A673 (cell line): ENCODE results near the gene RBAK.
"Not testable (repeated sequence)": the region's sequence is repeated elsewhere in the genome, so short reads cannot be mapped to it uniquely, and the experiment has no call there.

Source experiments
- EZH2 ChIP-seq: fragments of 200-600 bp; sonication (generic); IDR thresholded peaks from 2 replicates; pipeline ENCODE4 v1.6.1; 2017; ENCODE audit warnings: borderline replicate concordance, low read depth, mild to moderate bottlenecking, mixed read lengths, antibody characterized with exemption, low read length; ENCODE audit not compliant: poor library complexity, severe bottlenecking
- TF ChIP-seq, protein P1 (sequence below): fragments of 300-800, 200-600 bp; sonication (generic); conservative IDR thresholded peaks from 2 replicates; pipeline ENCODE4 v1.5.1; 2017; ENCODE audit warnings: low read depth, mild to moderate bottlenecking, antibody characterized with exemption, low read length, moderate library complexity, mixed read lengths

- TF ChIP-seq, protein P1, sequence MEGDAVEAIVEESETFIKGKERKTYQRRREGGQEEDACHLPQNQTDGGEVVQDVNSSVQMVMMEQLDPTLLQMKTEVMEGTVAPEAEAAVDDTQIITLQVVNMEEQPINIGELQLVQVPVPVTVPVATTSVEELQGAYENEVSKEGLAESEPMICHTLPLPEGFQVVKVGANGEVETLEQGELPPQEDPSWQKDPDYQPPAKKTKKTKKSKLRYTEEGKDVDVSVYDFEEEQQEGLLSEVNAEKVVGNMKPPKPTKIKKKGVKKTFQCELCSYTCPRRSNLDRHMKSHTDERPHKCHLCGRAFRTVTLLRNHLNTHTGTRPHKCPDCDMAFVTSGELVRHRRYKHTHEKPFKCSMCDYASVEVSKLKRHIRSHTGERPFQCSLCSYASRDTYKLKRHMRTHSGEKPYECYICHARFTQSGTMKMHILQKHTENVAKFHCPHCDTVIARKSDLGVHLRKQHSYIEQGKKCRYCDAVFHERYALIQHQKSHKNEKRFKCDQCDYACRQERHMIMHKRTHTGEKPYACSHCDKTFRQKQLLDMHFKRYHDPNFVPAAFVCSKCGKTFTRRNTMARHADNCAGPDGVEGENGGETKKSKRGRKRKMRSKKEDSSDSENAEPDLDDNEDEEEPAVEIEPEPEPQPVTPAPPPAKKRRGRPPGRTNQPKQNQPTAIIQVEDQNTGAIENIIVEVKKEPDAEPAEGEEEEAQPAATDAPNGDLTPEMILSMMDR: not testable (repeated sequence)
- not testable (repeated sequence) for TF ChIP-seq EZH2
Observed at GRCh38 chr7:5033186-5033585, 12.5 kb upstream of the RBAK start.
